Choroid plexus epithelial cell (primary cell): ENCODE data around the gene RUNX1.

Source experiments
- DNase-seq: peaks from one replicate; pipeline ENCODE4 v3.0.0-alpha.2; 2010; ENCODE audit warnings: low read depth
- H3K4me3 ChIP-seq: 2 replicates; pipeline ENCODE4 v1.5.1; 2011; ENCODE audit warnings: low read depth, mild to moderate bottlenecking, control low read depth, low read length, moderate library complexity
- CTCF ChIP-seq: conservative IDR thresholded peaks from 2 replicates; pipeline ENCODE4 v1.5.1; 2011; ENCODE audit warnings: low read depth, mild to moderate bottlenecking, control low read depth, inconsistent platforms, low read length, moderate library complexity

The RUNX1 gene

GRCh38 chr21:34744801-34745200, 304.3 kb downstream of the RUNX1 start:
- DNase-seq = no peak
- H3K4me3 ChIP-seq = no peak overlapping the region
- TF ChIP-seq CTCF = no peak

- no peak overlapping the region for H3K4me3 ChIP-seq
- TF ChIP-seq CTCF = no peak
- peak; percentile 44 for DNase-seq
Observed at GRCh38 chr21:34743831-34744230, 305.3 kb downstream of the RUNX1 start.

DNA sequence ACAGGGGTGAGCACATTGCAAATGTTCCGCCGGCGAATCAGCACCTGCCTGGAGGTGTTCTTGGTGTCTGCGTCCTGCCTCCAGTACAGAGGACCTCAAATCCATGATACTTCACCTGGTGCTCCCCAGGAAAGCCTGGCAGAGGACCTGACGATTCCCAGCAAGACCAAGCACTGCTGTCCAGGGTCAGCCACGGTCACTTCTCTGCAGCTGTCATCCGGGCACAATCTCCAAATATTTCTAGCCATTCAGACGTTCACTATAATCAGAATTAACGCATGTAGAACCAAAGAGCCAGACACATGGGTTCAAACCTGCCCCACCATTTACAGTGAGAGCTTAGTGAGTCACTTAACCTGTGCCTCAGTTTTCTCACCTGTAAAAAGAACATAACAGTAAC, 305.8 kb downstream of the RUNX1 start:
- no peak for TF ChIP-seq CTCF
- H3K4me3 ChIP-seq = no peak overlapping the region
- no peak for DNase-seq

GRCh38 chr21:34740198-34740597, 308.9 kb downstream of the RUNX1 start:
- DNase-seq = no peak
- H3K4me3 ChIP-seq = no peak overlapping the region
- no peak for TF ChIP-seq CTCF
